SU-DHL-6 (cell line): ENCODE data around the gene BUD23.
A peak's percentile ranks its signal among the peaks of the same experiment; 100 is the strongest.

Experiments
- H2AFZ ChIP-seq: fragments of 200-600 bp; sonication (generic); 2 replicates; pipeline ENCODE4 v1.6.1; 2014; ENCODE audit warnings: low read depth, mild to moderate bottlenecking, moderate library complexity, mixed read lengths, antibody characterized with exemption, low read length; ENCODE audit not compliant: severe bottlenecking
- H3F3A ChIP-seq: fragments of 200-600 bp; shearing (Covaris generic); 2 replicates; pipeline ENCODE4 v1.6.0; 2016; ENCODE audit warnings: antibody characterized with exemption, mild to moderate bottlenecking; ENCODE audit not compliant: insufficient read depth
- H3K27ac ChIP-seq: fragments of 200-600 bp; sonication (generic); 2 replicates; pipeline ENCODE4 v1.5.1; 2016; ENCODE audit warnings: low read depth, mild to moderate bottlenecking, low read length, moderate library complexity, mixed read lengths
- H3K27me3 ChIP-seq: fragments of 200-600 bp; sonication (generic), shearing (Covaris generic); 2 replicates; pipeline ENCODE4 v1.6.0; 2014; ENCODE audit warnings: mild to moderate bottlenecking, low read length
- H3K36me3 ChIP-seq: fragments of 200-600 bp; sonication (generic); 2 replicates; pipeline ENCODE4 v1.6.1; 2014; ENCODE audit warnings: mild to moderate bottlenecking, low read length, mixed read lengths
- H3K4me2 ChIP-seq: fragments of 300-600, 200-600 bp; shearing (Covaris generic), sonication (generic); 2 replicates; pipeline ENCODE4 v1.6.0; 2014; ENCODE audit warnings: low read length, low read depth, mild to moderate bottlenecking; ENCODE audit not compliant: poor library complexity, severe bottlenecking
- H3K4me3 ChIP-seq: fragments of 200-600 bp; sonication (generic); 2 replicates; pipeline ENCODE4 v1.5.1; 2014; ENCODE audit warnings: antibody characterized with exemption, low read length, mild to moderate bottlenecking, mixed read lengths; ENCODE audit not compliant: insufficient read depth, poor library complexity, severe bottlenecking
- H3K79me2 ChIP-seq: fragments of 200-600 bp; sonication (generic); 2 replicates; pipeline ENCODE4 v1.6.1; 2014; ENCODE audit warnings: mild to moderate bottlenecking, low read length, moderate library complexity; ENCODE audit not compliant: insufficient read depth
- H3K9ac ChIP-seq: fragments of 200-600 bp; sonication (generic); 2 replicates; pipeline ENCODE4 v1.7.0; 2014; ENCODE audit warnings: mild to moderate bottlenecking, low read length
- H3K9me2 ChIP-seq: fragments of 200-600 bp; sonication (generic); replicated peaks from 2 replicates; pipeline ENCODE4 v1.6.1; 2014; ENCODE audit warnings: low read length; ENCODE audit not compliant: insufficient read depth
- H3K9me3 ChIP-seq: fragments of 200-600 bp; sonication (generic); 2 replicates; pipeline ENCODE4 v1.6.1; 2014; ENCODE audit warnings: low read length, mixed read lengths; ENCODE audit not compliant: insufficient read depth
- H4K20me1 ChIP-seq: fragments of 200-600 bp; sonication (generic); 2 replicates; pipeline ENCODE4 v1.6.1; 2014; ENCODE audit warnings: low read depth, mild to moderate bottlenecking, antibody characterized with exemption, low read length, moderate library complexity, mixed read lengths
- EZH2phosphoT487 ChIP-seq: fragments of 200-600 bp; sonication (generic), shearing (Covaris generic); conservative IDR thresholded peaks from 2 replicates; pipeline ENCODE4 v1.6.1; 2018; ENCODE audit warnings: mild to moderate bottlenecking, antibody characterized with exemption, low read length, moderate library complexity, mixed read lengths
- TF ChIP-seq, protein P1 (sequence below): fragments of 200-600 bp; sonication (generic); IDR thresholded peaks from one replicate; pipeline ENCODE4 v1.5.1; 2017; ENCODE audit warnings: antibody characterized with exemption, mild to moderate bottlenecking, low read length, moderate library complexity; ENCODE audit not compliant: insufficient read depth, poor library complexity, severe bottlenecking

BUD23 gene

GRCh38 chr7:73739387-73739767, 56.0 kb downstream of the BUD23 start:
- Histone ChIP-seq H3K27ac (peak overlapping the region; percentile 34; the same call in 1 of the 2 replicates), H3K4me3 (peak overlapping the region; percentile 70), H4K20me1 (0 out of 2 replicates have a peak, but pooled peaks cover 3% of the 10 kb centered on the region), H3K79me2 (peaks cover 9% of the 10 kb centered on the region; the same call in 1 of the 2 replicates), H3K9me3 (no peaks in the 10 kb centered on the region), H2AFZ (peak overlapping the region; percentile 79), H3K36me3 (no peaks in the 10 kb centered on the region), H3K9ac (peak overlapping the region; percentile 97), H3K4me2 (peak overlapping the region; percentile 77), H3K9me2 (no peaks in the 10 kb centered on the region), H3K27me3 (no peaks in the 10 kb centered on the region), H3F3A (0 out of 2 replicates have a peak, but pooled peaks cover 4% of the 10 kb centered on the region)
- TF ChIP-seq EZH2phosphoT487 = no peak
- TF ChIP-seq, protein P1, sequence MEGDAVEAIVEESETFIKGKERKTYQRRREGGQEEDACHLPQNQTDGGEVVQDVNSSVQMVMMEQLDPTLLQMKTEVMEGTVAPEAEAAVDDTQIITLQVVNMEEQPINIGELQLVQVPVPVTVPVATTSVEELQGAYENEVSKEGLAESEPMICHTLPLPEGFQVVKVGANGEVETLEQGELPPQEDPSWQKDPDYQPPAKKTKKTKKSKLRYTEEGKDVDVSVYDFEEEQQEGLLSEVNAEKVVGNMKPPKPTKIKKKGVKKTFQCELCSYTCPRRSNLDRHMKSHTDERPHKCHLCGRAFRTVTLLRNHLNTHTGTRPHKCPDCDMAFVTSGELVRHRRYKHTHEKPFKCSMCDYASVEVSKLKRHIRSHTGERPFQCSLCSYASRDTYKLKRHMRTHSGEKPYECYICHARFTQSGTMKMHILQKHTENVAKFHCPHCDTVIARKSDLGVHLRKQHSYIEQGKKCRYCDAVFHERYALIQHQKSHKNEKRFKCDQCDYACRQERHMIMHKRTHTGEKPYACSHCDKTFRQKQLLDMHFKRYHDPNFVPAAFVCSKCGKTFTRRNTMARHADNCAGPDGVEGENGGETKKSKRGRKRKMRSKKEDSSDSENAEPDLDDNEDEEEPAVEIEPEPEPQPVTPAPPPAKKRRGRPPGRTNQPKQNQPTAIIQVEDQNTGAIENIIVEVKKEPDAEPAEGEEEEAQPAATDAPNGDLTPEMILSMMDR = no peak

- H3K9ac ChIP-seq = no peak overlapping the region
- TF ChIP-seq EZH2phosphoT487 = no peak
- TF ChIP-seq, protein P1 = no peak
- no peaks in the 10 kb centered on the region for H3K27me3 ChIP-seq
- H3K4me2 ChIP-seq = no peak overlapping the region
- H3F3A ChIP-seq = 0 out of 2 replicates have a peak, but pooled peaks cover under 1% of the 10 kb centered on the region
- H4K20me1 ChIP-seq = 0 out of 2 replicates have a peak, but pooled peaks cover 3% of the 10 kb centered on the region
- no peak overlapping the region for H2AFZ ChIP-seq
- H3K27ac ChIP-seq = no peak overlapping the region
- no peak overlapping the region for H3K4me3 ChIP-seq
- H3K79me2 ChIP-seq = peaks cover 9% of the 10 kb centered on the region; the same call in 1 of the 2 replicates
- H3K9me2 ChIP-seq = no peaks in the 10 kb centered on the region
- no peaks in the 10 kb centered on the region for H3K36me3 ChIP-seq
- no peaks in the 10 kb centered on the region for H3K9me3 ChIP-seq
Measured at GRCh38 chr7:73740212-73740611, 56.8 kb downstream of the BUD23 start.

- H3K27me3 ChIP-seq = no peaks in the 10 kb centered on the region
Measured at GRCh38 chr7:73740771-73741170, 57.4 kb downstream of the BUD23 start.

More at GRCh38 chr7:73740771-73741170, 57.4 kb downstream of the BUD23 start:
- Histone ChIP-seq H2AFZ (no peak overlapping the region), H3K9me2 (no peaks in the 10 kb centered on the region), H3K4me3 (no peak overlapping the region), H4K20me1 (0 out of 2 replicates have a peak, but pooled peaks cover 3% of the 10 kb centered on the region), H3K79me2 (peaks cover 9% of the 10 kb centered on the region; the same call in 1 of the 2 replicates), H3K36me3 (no peaks in the 10 kb centered on the region), H3K4me2 (no peak overlapping the region), H3K27ac (no peak overlapping the region), H3F3A (no peaks in the 10 kb centered on the region), H3K9ac (no peak overlapping the region), H3K9me3 (no peaks in the 10 kb centered on the region)
- TF ChIP-seq EZH2phosphoT487 = no peak
- TF ChIP-seq, protein P1 = no peak
